PC-9 (cell line): Measurements from ENCODE around the gene HDAC7. TPM values are rescaled to one million over a fixed set of nuclear protein-coding genes. Genes with fewer than 3 reads are reported as not detected.

Experiments used
- BruUV-seq: library from RNA; stranded (reverse); fragments of 400-500 nt; replicated peaks from 2 replicates; lab custom pipeline; 2021; lab: Mats Ljungman, UMichigan
- CTCF ChIA-PET: fragments of 300-600 bp; sonication (Branson Sonifier 250); formaldehyde crosslinking; loops from one replicate; lab custom pipeline; 2022; ENCODE audit warnings: antibody characterized with exemption; lab: Charles Lee
- POLR2A ChIA-PET: fragments of 300-600 bp; sonication (Branson Sonifier 250); formaldehyde crosslinking; loops from one replicate; lab custom pipeline; 2022; ENCODE audit warnings: antibody characterized with exemption; ENCODE audit not compliant: unreplicated experiment; lab: Charles Lee
- DNase-seq, 2 experiments: peaks; one replicate each; pipeline versions ENCODE4 v3.0.0 to v3.0.0-alpha.2; 2015 to 2022; ENCODE audit warnings: mixed read lengths in 1 of 2
- H2AFZ ChIP-seq: fragments of 200-600 bp; sonication (generic); 2 replicates; pipeline ENCODE4 v1.8.1; 2017; ENCODE audit warnings: antibody characterized with exemption
- H3F3A ChIP-seq: fragments of 200-600 bp; sonication (generic); 2 replicates; pipeline ENCODE4 v1.8.1; 2017; ENCODE audit warnings: antibody characterized with exemption, mild to moderate bottlenecking, low read depth; ENCODE audit not compliant: insufficient read depth
- H3K27ac ChIP-seq: fragments of 200-600 bp; sonication (generic); 2 replicates; pipeline ENCODE4 v1.6.1; 2016; ENCODE audit warnings: mixed run types
- H3K27me3 ChIP-seq: fragments of 200-600 bp; sonication (generic); 2 replicates; pipeline ENCODE4 v1.6.1; 2016; ENCODE audit warnings: low read depth, mixed run types; ENCODE audit not compliant: insufficient read depth
- H3K36me3 ChIP-seq: fragments of 200-600 bp; sonication (generic); 2 replicates; pipeline ENCODE4 v1.6.1; 2016; ENCODE audit warnings: low read depth, mixed run types
- H3K4me1 ChIP-seq: fragments of 200-600 bp; sonication (generic); replicated peaks from 2 replicates; pipeline ENCODE4 v1.6.1; 2016; ENCODE audit warnings: mixed run types; ENCODE audit not compliant: insufficient read depth
- H3K4me2 ChIP-seq: fragments of 200-600 bp; sonication (generic); 2 replicates; pipeline ENCODE4 v1.6.1; 2017; ENCODE audit warnings: mixed run types
- H3K4me3 ChIP-seq: fragments of 200-600 bp; sonication (generic); 2 replicates; pipeline ENCODE4 v1.6.1; 2016; ENCODE audit warnings: mixed run types
- H3K79me2 ChIP-seq: fragments of 200-600 bp; sonication (generic); 2 replicates; pipeline ENCODE4 v1.6.1; 2017; ENCODE audit warnings: low read depth, mixed run types
- H3K9me2 ChIP-seq: fragments of 200-600 bp; sonication (generic); 2 replicates; pipeline ENCODE4 v1.8.1; 2017; ENCODE audit warnings: mild to moderate bottlenecking; ENCODE audit not compliant: insufficient read depth
- H3K9me3 ChIP-seq: fragments of 200-600 bp; sonication (generic); 2 replicates; pipeline ENCODE4 v1.8.1; 2016; ENCODE audit warnings: low read depth; ENCODE audit not compliant: insufficient read depth
- H4K20me1 ChIP-seq: fragments of 200-600 bp; sonication (generic); 2 replicates; pipeline ENCODE4 v1.8.1; 2017; ENCODE audit not compliant: insufficient read depth
- EZH2 ChIP-seq: fragments of 200-600 bp; sonication (generic); IDR thresholded peaks from 2 replicates; pipeline ENCODE4 v1.8.0; 2017; ENCODE audit warnings: antibody characterized with exemption, low read depth
- intact Hi-C: fragments of 100-400 bp; cut with micrococcal nuclease; formaldehyde crosslinking; loops from one replicate; pipeline ENCODE4 v1.10.0; 2022; ENCODE audit not compliant: unreplicated experiment
- total RNA-seq: library from RNA; stranded (reverse); gene quantifications from 2 replicates; pipeline ENCODE4 v1.2.3, GENCODE V29; 2021
- TF ChIP-seq, protein P1 (sequence below): fragments of 200-600 bp; sonication (generic); conservative IDR thresholded peaks from 2 replicates; pipeline ENCODE4 v1.6.1; 2017; ENCODE audit warnings: mixed run types, antibody characterized with exemption, mild to moderate bottlenecking, moderate library complexity

The HDAC7 gene
- total RNA-seq, 1 experiment from 2014 or later, result 106 TPM

DNA sequence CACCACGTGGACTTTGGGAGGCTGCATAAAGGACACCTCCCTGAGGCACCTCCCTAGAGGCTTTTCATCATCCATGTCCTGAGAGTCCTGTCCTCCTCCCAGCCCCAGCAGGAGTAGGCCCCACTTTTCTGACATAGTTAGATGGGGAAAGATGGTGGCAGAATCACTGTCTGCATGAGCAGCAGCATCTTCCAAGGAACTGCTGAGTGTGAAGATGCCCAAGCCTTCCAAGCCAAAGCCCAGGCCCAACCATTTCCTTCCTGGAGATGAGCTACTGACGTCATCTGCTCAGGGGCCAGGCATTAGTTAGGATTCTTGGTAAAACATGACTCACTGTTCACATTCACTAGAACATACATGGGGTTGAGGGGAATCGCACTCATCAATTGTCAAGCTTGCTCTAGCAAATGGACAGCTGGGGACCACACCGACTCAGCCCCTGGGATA lies 47.8 kb upstream of the HDAC7 start:
- Histone ChIP-seq H3K9me3 (no peaks in the 10 kb centered on the region), H4K20me1 (no peaks in the 10 kb centered on the region), H3K79me2 (no peaks in the 10 kb centered on the region), H3F3A (no peaks in the 10 kb centered on the region), H3K9me2 (no peaks in the 10 kb centered on the region), H3K4me3 (no peak overlapping the region), H3K4me1 (no peaks in the 10 kb centered on the region), H3K27me3 (no peaks in the 10 kb centered on the region), H3K27ac (no peak overlapping the region), H3K4me2 (no peak overlapping the region), H3K36me3 (no peaks in the 10 kb centered on the region), H2AFZ (no peak overlapping the region)
- no TSS peak for BruUV-seq
- intact Hi-C loops, result no loop called here
- TF ChIP-seq EZH2, result no peak
- TF ChIP-seq, protein P1, sequence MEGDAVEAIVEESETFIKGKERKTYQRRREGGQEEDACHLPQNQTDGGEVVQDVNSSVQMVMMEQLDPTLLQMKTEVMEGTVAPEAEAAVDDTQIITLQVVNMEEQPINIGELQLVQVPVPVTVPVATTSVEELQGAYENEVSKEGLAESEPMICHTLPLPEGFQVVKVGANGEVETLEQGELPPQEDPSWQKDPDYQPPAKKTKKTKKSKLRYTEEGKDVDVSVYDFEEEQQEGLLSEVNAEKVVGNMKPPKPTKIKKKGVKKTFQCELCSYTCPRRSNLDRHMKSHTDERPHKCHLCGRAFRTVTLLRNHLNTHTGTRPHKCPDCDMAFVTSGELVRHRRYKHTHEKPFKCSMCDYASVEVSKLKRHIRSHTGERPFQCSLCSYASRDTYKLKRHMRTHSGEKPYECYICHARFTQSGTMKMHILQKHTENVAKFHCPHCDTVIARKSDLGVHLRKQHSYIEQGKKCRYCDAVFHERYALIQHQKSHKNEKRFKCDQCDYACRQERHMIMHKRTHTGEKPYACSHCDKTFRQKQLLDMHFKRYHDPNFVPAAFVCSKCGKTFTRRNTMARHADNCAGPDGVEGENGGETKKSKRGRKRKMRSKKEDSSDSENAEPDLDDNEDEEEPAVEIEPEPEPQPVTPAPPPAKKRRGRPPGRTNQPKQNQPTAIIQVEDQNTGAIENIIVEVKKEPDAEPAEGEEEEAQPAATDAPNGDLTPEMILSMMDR, result no peak
- CTCF ChIA-PET, result interaction anchor here (0.5 kb wide), 1 partner anchor 290 kb away, joined by 3 read pairs; the partner anchor contains the start of gene ASB8
- POLR2A ChIA-PET, result no interaction called here
- no peak for DNase-seq

DNA sequence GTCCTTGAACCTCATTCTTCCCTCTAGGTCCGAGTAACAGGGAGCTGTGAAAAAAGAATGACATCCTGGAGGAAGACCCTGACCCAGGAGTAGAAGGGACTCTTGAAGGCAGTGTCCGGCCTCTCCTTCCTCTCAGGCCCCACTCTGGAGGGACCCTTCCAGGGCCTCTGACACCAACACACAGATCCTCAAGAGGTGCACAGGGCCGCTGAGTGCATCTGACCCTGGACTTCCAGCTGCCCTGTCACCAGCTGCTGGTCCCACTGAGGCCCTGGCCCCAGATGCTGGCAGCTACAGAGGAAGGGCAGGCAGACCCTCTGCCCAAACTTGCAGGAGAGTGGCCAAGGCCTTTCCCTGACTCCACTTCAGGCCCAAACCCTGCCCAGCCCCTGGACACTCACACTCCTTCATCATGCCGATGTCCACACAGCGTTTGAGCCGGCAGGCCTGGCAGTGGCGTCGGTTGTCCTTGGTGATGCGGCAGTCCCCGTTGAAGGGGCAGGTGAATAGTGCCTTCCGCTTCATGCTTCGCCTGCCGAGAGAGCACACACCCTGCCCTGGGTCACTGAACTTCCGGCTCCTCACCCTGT lies 45.0 kb upstream of the HDAC7 start:
- H3K4me3 ChIP-seq, result no peak overlapping the region
- H3K27ac ChIP-seq, result no peak overlapping the region
- H3K9me2 ChIP-seq, result no peaks in the 10 kb centered on the region
- intact Hi-C loops, result no loop called here
- H3F3A ChIP-seq, result no peaks in the 10 kb centered on the region
- POLR2A ChIA-PET, result no interaction called here
- no TSS peak for BruUV-seq
- no peaks in the 10 kb centered on the region for H4K20me1 ChIP-seq
- CTCF ChIA-PET, result no interaction called here
- no peaks in the 10 kb centered on the region for H3K36me3 ChIP-seq
- no peaks in the 10 kb centered on the region for H3K79me2 ChIP-seq
- no peaks in the 10 kb centered on the region for H3K4me1 ChIP-seq
- DNase-seq, result no peak
- no peaks in the 10 kb centered on the region for H3K9me3 ChIP-seq
- TF ChIP-seq, protein P1, result no peak
- TF ChIP-seq EZH2, result no peak
- H3K27me3 ChIP-seq, result no peaks in the 10 kb centered on the region
- H3K4me2 ChIP-seq, result no peak overlapping the region
- H2AFZ ChIP-seq, result no peak overlapping the region

DNA sequence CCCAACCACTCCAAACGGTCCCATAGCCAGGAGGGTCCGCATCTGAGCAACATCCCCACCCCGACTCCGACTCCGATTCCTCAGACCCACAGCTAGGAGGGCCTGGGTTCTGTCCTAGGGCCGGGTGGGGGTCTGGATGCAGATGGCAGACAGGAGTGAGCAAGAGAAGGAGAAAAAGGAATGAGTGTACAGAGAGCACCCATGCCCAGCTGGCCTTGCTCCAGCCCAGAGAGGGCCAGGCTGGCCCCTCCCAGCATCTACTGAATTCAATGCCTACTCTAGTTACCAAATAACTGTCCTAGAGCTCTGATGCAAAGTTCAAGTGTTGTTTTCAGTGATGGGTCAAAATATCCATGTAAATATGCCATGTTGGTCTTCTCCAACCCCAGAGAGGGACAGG lies 44.3 kb upstream of the HDAC7 start:
- BruUV-seq, result no TSS peak
- H3K4me1 ChIP-seq, result peaks cover 2% of the 10 kb centered on the region
- H3K9me2 ChIP-seq, result no peaks in the 10 kb centered on the region
- H3K9me3 ChIP-seq, result no peaks in the 10 kb centered on the region
- no peak overlapping the region for H3K4me2 ChIP-seq
- H3K27me3 ChIP-seq, result no peaks in the 10 kb centered on the region
- no peak overlapping the region for H2AFZ ChIP-seq
- no peak overlapping the region for H3K4me3 ChIP-seq
- H3K36me3 ChIP-seq, result no peaks in the 10 kb centered on the region
- CTCF ChIA-PET, result interaction anchor here (0.6 kb wide), 1 partner anchor 97 kb away, joined by 12 read pairs; no protein-coding TSS in a partner anchor
- intact Hi-C loops, result no loop called here
- peaks cover 4% of the 10 kb centered on the region; the same call in 1 of the 2 replicates for H3F3A ChIP-seq
- no peaks in the 10 kb centered on the region for H4K20me1 ChIP-seq
- POLR2A ChIA-PET, result no interaction called here
- no peak for DNase-seq
- TF ChIP-seq EZH2, result no peak
- TF ChIP-seq, protein P1, result no peak
- H3K27ac ChIP-seq, result no peak overlapping the region
- no peaks in the 10 kb centered on the region for H3K79me2 ChIP-seq
